Measurements from ENCODE around the gene DLGAP1. TPM values are rescaled to one million over a fixed set of nuclear protein-coding genes. Genes with fewer than 3 reads are reported as not detected.
"Not testable (repeated sequence)": the region's sequence is repeated elsewhere in the genome, so short reads cannot be mapped to it uniquely, and the experiment has no call there.

DLGAP1 gene
- total RNA-seq, 1 donor from 2014 or later, result 7.7 TPM

- DNase-seq (ENCODE audit: low spot score), result no peak
- no peaks in the 10 kb centered on the region for H3K27me3 Mint-ChIP-seq (ENCODE audit: low read depth)
- TF ChIP-seq, protein P1, sequence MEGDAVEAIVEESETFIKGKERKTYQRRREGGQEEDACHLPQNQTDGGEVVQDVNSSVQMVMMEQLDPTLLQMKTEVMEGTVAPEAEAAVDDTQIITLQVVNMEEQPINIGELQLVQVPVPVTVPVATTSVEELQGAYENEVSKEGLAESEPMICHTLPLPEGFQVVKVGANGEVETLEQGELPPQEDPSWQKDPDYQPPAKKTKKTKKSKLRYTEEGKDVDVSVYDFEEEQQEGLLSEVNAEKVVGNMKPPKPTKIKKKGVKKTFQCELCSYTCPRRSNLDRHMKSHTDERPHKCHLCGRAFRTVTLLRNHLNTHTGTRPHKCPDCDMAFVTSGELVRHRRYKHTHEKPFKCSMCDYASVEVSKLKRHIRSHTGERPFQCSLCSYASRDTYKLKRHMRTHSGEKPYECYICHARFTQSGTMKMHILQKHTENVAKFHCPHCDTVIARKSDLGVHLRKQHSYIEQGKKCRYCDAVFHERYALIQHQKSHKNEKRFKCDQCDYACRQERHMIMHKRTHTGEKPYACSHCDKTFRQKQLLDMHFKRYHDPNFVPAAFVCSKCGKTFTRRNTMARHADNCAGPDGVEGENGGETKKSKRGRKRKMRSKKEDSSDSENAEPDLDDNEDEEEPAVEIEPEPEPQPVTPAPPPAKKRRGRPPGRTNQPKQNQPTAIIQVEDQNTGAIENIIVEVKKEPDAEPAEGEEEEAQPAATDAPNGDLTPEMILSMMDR (IDR thresholded peaks at IDR 0.05), result no peak
These were observed 745.9 kb downstream of the DLGAP1 start for GRCh38 chr18:3709205-3709604.

DNA sequence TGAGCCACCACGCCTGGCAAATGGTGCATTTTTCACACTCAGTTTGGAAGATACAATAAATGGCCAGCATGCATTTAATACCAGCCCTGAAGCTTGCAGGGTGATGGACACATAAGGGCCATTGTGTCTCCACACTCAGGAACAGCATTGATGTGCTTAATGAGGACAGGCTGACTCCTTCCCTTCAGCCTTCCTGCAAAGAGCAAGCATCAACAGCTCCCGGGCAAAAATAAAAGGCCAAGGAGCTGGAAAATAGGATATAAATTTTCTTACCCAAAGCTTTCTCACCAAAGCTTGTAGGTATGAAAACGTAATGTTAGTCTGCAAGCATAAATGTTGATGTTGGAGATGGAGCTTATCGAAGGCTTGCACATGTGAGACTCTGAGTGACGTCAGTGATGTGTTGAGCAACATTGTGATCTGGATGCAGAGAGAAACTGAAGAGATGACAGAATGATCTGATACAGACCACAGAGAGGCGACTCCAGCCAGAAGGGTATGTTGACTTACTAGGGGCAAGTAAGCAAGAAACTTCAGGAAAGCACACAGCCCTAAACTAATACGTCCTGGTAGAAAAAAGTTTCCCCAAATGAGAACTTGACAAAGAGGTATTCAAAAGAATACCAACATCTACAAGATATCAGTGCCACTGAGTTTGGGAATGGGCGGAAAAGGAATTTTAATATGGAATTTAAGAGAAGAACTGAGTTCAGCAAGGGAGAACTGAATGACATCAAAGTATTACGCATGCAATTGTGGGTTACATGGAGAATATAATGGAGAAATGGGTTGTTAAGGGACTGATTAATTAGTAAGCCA lies 748.6 kb downstream of the DLGAP1 start:
- no peak for DNase-seq (ENCODE audit: low spot score)
- H3K4me1 Mint-ChIP-seq (ENCODE audit: low read depth), result peaks cover 34% of the 10 kb centered on the region
- TF ChIP-seq, protein P1 (IDR thresholded peaks at IDR 0.05), result no peak

More at GRCh38 chr18:3709205-3709604, 745.9 kb downstream of the DLGAP1 start:
- Mint-ChIP-seq H3K4me3 (ENCODE audit: unreplicated experiment) (no peak overlapping the region), H3K36me3 (ENCODE audit: low read depth) (no peaks in the 10 kb centered on the region), H3K4me1 (ENCODE audit: low read depth) (peaks cover 22% of the 10 kb centered on the region), H3K27ac (ENCODE audit: unreplicated experiment) (no peak overlapping the region), H3K9me3 (ENCODE audit: low read depth) (no peaks in the 10 kb centered on the region)

DNA sequence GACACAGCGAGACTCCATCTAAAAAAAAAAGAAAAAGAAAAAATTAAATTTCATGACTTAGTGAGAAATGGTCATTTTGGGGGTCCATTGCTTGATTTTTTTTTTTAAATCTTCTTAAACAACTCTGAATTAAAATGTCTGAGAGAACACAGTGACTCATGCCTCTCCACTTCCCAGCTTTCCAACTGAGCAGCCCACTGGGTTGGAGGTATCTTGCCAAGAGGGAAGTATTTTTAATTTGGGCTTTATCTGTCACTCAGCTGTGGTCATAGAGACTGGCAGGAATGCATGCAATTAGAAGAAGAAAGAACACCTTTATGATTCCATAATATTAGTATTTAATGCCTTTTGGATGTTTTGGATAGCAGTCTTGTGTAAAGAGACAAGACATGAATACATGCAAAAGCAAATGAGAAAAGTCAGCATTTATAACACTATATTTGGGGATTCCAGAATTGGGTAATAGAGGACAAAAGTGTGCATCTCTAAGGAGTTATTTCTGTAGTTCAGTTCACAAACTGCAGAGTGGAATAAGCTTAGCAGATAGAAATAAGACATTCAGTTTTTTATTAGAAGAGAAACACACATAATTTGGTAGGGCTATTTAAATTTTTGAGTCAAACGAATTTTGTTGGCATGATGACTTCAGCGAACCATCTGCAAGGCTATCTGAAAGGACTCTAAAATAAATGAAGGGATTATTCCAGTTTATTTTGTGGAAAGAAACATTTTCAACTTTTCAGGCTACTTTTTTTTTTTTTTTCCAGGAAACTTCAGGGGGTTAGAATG lies 750.4 kb downstream of the DLGAP1 start:
- no peaks in the 10 kb centered on the region for H3K9me3 Mint-ChIP-seq (ENCODE audit: low read depth)
- TF ChIP-seq, protein P1 (IDR thresholded peaks at IDR 0.05), result no peak
- no peaks in the 10 kb centered on the region for H3K27me3 Mint-ChIP-seq (ENCODE audit: low read depth)
- no peak for DNase-seq (ENCODE audit: low spot score)
- no peak overlapping the region for H3K4me3 Mint-ChIP-seq (ENCODE audit: unreplicated experiment)
- H3K36me3 Mint-ChIP-seq (ENCODE audit: low read depth), result peaks cover 2% of the 10 kb centered on the region
- H3K4me1 Mint-ChIP-seq (ENCODE audit: low read depth), result peaks cover 24% of the 10 kb centered on the region
- peak overlapping the region; percentile 41 for H3K27ac Mint-ChIP-seq (ENCODE audit: unreplicated experiment)

More for the DNA sequence above, 748.6 kb downstream of the DLGAP1 start:
- Mint-ChIP-seq H3K9me3 (ENCODE audit: low read depth) (no peaks in the 10 kb centered on the region), H3K4me3 (ENCODE audit: unreplicated experiment) (no peak overlapping the region), H3K27ac (ENCODE audit: unreplicated experiment) (no peak overlapping the region), H3K36me3 (ENCODE audit: low read depth) (peaks cover 2% of the 10 kb centered on the region), H3K27me3 (ENCODE audit: low read depth) (no peaks in the 10 kb centered on the region)

DNA sequence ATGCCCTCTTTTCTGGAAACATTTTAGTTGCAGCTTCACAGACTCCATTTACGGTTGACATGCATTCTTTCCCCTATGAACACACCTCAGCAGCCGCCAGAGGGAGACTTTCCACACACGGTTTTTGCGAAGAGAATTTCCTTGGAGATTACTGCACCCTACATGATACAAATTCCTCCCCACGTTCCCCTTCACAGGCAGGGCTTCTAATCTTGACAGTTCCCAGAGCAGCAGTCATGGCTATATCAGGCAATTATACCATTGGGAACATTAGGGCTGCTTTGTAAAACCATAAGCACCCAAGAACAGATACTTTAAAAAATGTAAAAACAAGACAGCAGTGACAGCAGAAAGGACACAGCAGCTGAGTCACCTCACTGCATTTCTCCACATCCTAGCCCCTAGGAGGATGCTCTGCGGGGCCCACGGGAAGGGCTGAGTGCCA lies 751.4 kb downstream of the DLGAP1 start:
- Mint-ChIP-seq H3K9me3 (ENCODE audit: low read depth) (peaks cover 2% of the 10 kb centered on the region), H3K4me1 (ENCODE audit: low read depth) (peaks cover 24% of the 10 kb centered on the region), H3K27ac (ENCODE audit: unreplicated experiment) (peak overlapping the region; percentile 43), H3K27me3 (ENCODE audit: low read depth) (no peaks in the 10 kb centered on the region), H3K4me3 (ENCODE audit: unreplicated experiment) (peak overlapping the region; percentile 29), H3K36me3 (ENCODE audit: low read depth) (peaks cover 3% of the 10 kb centered on the region)
- no peak for DNase-seq (ENCODE audit: low spot score)
- TF ChIP-seq, protein P1 (IDR thresholded peaks at IDR 0.05), result peak; percentile 89

DNA sequence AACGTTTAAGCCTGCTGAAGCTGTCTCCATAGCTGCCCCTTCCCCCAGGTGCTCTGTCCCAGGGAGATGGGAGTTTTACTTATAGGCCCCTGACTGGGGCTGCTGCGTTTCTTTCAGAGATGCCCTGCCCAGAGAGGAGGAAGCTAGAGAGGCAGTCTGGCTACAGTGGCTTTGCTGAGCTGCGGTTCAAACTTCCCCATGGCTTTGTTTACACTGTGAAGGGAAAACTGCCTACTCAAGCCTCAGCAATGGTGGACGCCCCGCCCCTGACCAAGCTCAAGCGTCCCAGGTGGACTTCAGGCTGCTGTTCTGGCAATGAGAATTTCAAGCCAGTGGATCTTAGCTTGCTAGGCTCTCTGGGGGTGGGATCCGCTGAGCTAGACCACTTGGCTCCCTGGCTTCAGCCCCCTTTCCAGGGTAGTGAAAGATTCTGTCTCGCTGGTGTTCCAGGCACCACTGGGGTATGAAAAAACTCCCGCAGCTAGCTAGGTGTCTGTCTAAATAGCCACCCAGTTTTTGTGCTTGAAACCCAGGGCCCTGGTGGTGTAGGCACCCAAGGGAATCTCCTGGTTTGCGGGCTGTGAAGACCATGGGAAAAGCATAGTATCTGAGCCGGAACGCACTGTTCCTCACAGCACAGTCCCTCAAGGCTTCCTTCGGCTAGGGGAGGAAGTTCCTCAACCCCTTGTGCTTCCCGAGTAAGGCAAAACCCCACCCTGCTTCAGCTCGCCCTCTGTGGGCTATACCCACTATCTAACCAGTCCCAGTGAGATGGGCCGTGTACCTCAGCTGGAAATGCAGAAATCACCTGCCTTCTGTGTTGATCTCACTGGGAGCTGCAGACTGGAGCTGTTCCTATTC lies 755.2 kb downstream of the DLGAP1 start:
- Mint-ChIP-seq H3K4me1 (ENCODE audit: low read depth) (peaks cover 22% of the 10 kb centered on the region), H3K9me3 (ENCODE audit: low read depth) (peaks cover 25% of the 10 kb centered on the region), H3K36me3 (ENCODE audit: low read depth) (peaks cover 12% of the 10 kb centered on the region)
- not testable (repeated sequence) for H3K27ac Mint-ChIP-seq (ENCODE audit: unreplicated experiment); H3K4me3 Mint-ChIP-seq (ENCODE audit: unreplicated experiment); DNase-seq (ENCODE audit: low spot score); H3K27me3 Mint-ChIP-seq (ENCODE audit: low read depth)

DNA sequence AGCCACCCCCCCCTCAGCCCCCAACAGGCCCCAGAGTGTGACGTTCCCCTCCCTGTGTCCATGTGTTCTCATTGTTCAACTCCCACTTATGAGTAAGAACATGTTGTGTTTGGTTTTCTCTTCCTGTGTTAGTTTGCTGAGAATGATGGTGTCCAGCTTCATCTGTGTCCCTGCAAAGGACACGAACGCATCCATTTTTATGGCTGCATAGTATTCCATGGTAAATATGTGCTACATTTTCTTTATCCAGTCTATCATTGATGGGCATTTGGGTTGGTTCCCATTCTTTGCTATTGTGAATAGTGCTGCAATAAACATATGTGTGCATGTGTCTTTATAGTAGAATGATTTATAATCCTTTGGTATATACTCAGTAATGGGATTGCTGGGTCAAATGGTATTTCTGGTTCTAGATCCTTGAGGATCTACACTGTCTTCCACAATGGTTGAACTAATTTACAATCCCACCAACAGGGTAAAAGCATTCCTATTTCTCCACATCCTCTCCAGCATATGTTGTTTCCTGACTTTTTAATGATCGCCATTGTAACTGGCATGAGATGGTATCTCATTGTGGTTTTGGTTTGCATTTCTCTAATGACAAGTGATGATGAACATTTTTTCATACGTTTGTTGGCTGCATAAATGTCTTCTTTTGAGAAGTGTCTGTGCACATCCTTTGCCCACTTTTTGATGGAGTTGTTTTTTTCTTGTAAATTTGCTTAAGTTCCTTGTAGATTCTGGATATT lies 760.9 kb downstream of the DLGAP1 start:
- Mint-ChIP-seq H3K36me3 (ENCODE audit: low read depth) (peaks cover 10% of the 10 kb centered on the region), H3K4me1 (ENCODE audit: low read depth) (peaks cover 19% of the 10 kb centered on the region), H3K9me3 (ENCODE audit: low read depth) (peaks cover 25% of the 10 kb centered on the region)
- DNase-seq (ENCODE audit: low spot score); H3K4me3 Mint-ChIP-seq (ENCODE audit: unreplicated experiment); H3K27ac Mint-ChIP-seq (ENCODE audit: unreplicated experiment); H3K27me3 Mint-ChIP-seq (ENCODE audit: low read depth): not testable (repeated sequence)
